SK-N-SH (cell line): ENCODE data around the gene GCLM. TPM values are rescaled to one million over a fixed set of nuclear protein-coding genes. Genes with fewer than 3 reads are reported as not detected.

Experiments
- CTCF ChIA-PET: fragments of 300-600, 350-600 bp; formaldehyde crosslinking; extraction: SDS; loops from one replicate; lab custom pipeline; 2021; lab: Yijun Ruan, JAX
- POLR2A ChIA-PET: fragments of 350-600 bp; sonication (Branson Sonifier 250); formaldehyde crosslinking; extraction: SDS; loops from one replicate; lab custom pipeline; 2020; ENCODE audit warnings: antibody characterized with exemption, inconsistent platforms; lab: Yijun Ruan, JAX
- DNase-seq: peaks from one replicate; pipeline ENCODE4 v3.0.0; 2012
- H2AFZ ChIP-seq: fragments of 200-600 bp; sonication (generic); 2 replicates; pipeline ENCODE4 v1.8.1; 2016; ENCODE audit warnings: antibody characterized with exemption, mild to moderate bottlenecking, low read depth
- H3F3A ChIP-seq: fragments of 200-600 bp; sonication (generic); replicated peaks from 2 replicates; pipeline ENCODE3; 2016; ENCODE audit warnings: antibody characterized with exemption, mild to moderate bottlenecking; ENCODE audit not compliant: insufficient read depth
- H3K27ac ChIP-seq, 2 experiments: fragments of 200-500 bp in 1 of 2; fragments of 200-600 bp in 1 of 2; sonication (Bioruptor generic) in 1 of 2; sonication (generic), shearing (Covaris generic) in 1 of 2; 2 replicates each; pipeline versions ENCODE4 v1.5.1 to v1.6.1; 2014 to 2016; ENCODE audit warnings: low read depth in 2 of 2, inconsistent platforms in 1 of 2, low read length in 1 of 2, mild to moderate bottlenecking in 1 of 2, mixed read lengths in 1 of 2
- H3K27me3 ChIP-seq: fragments of 200-600 bp; sonication (generic), shearing (Covaris generic); 2 replicates; pipeline ENCODE4 v1.6.1; 2016; ENCODE audit warnings: mixed run types; ENCODE audit not compliant: insufficient read depth
- H3K36me3 ChIP-seq, 2 experiments: fragments of 200-500 bp in 1 of 2; fragments of 200-600 bp in 1 of 2; sonication (Bioruptor generic) in 1 of 2; sonication (generic) in 1 of 2; replicated peaks in 1 of 2; 2 replicates each; pipeline versions ENCODE3 to v1.5.1; 2014 to 2016; ENCODE audit warnings: low read length in 1 of 2, mild to moderate bottlenecking in 1 of 2; ENCODE audit not compliant: insufficient read depth in 2 of 2, control insufficient read depth in 1 of 2
- H3K4me1 ChIP-seq, 2 experiments: fragments of 200-500 bp in 1 of 2; fragments of 200-600 bp in 1 of 2; sonication (Bioruptor generic) in 1 of 2; sonication (generic), shearing (Covaris generic) in 1 of 2; 2 replicates each; pipeline versions ENCODE4 v1.5.1 to v1.6.1; 2014 to 2016; ENCODE audit warnings: low read depth in 1 of 2, low read length in 1 of 2, mixed run types in 1 of 2; ENCODE audit not compliant: insufficient read depth in 2 of 2, control insufficient read depth in 1 of 2
- H3K4me2 ChIP-seq: fragments of 200-600 bp; sonication (generic), shearing (Covaris generic); 2 replicates; pipeline ENCODE4 v1.6.1; 2017; ENCODE audit warnings: mixed run types
- H3K4me3 ChIP-seq, 2 experiments: fragments of 200-500 bp in 1 of 2; fragments of 200-600 bp in 1 of 2; sonication (Bioruptor generic) in 1 of 2; sonication (generic), shearing (Covaris generic) in 1 of 2; 2 replicates each; pipeline versions ENCODE4 v1.5.1 to v1.8.1; 2014 to 2016; ENCODE audit warnings: low read depth in 2 of 2, inconsistent platforms in 1 of 2, low read length in 1 of 2, mild to moderate bottlenecking in 1 of 2, mixed read lengths in 1 of 2, moderate library complexity in 1 of 2
- H3K79me2 ChIP-seq: fragments of 200-600 bp; sonication (generic); 2 replicates; pipeline ENCODE4 v1.8.1; 2017; ENCODE audit warnings: mild to moderate bottlenecking; ENCODE audit not compliant: insufficient read depth
- H3K9ac ChIP-seq: fragments of 200-600 bp; sonication (generic); 2 replicates; pipeline ENCODE4 v1.6.1; 2017; ENCODE audit warnings: mixed run types
- H3K9me2 ChIP-seq: fragments of 200-600 bp; sonication (generic); 2 replicates; pipeline ENCODE4 v1.6.1; 2017; ENCODE audit warnings: mixed run types
- H3K9me3 ChIP-seq: fragments of 200-600 bp; sonication (generic); 2 replicates; pipeline ENCODE4 v1.6.1; 2017; ENCODE audit warnings: mixed run types, mild to moderate bottlenecking, moderate library complexity
- H4K20me1 ChIP-seq: fragments of 200-600 bp; sonication (generic); 2 replicates; pipeline ENCODE4 v1.6.1; 2017; ENCODE audit warnings: mild to moderate bottlenecking, mixed run types; ENCODE audit not compliant: insufficient read depth
- CHD2 ChIP-seq: fragments of 150-350 bp; IDR thresholded peaks from 2 replicates; pipeline ENCODE4 v1.6.1; 2018; ENCODE audit warnings: low read length; ENCODE audit not compliant: partially characterized antibody
- ELF1 ChIP-seq: IDR thresholded peaks from 2 replicates; pipeline ENCODE4 v1.4.0; 2012
- FOSL2 ChIP-seq: IDR thresholded peaks from 2 replicates; pipeline ENCODE4 v1.4.0; 2012; ENCODE audit warnings: low read depth, mild to moderate bottlenecking, moderate library complexity, borderline replicate concordance
- FOXM1 ChIP-seq: IDR thresholded peaks from 2 replicates; pipeline ENCODE4 v1.4.0; 2012; ENCODE audit warnings: low read depth, mild to moderate bottlenecking
- JUND ChIP-seq: IDR thresholded peaks from 2 replicates; pipeline ENCODE4 v1.4.0; 2012
- RAD21 ChIP-seq: IDR thresholded peaks from 2 replicates; pipeline ENCODE4 v1.6.1; 2012; ENCODE audit warnings: mild to moderate bottlenecking, low read length
- RFX5 ChIP-seq: IDR thresholded peaks from 2 replicates; pipeline ENCODE4 v1.6.1; 2012; ENCODE audit warnings: mild to moderate bottlenecking, improper control_type of control experiment, low read length
- RXRA ChIP-seq: IDR thresholded peaks from 2 replicates; pipeline ENCODE4 v1.4.0; 2012; ENCODE audit warnings: low read depth, mild to moderate bottlenecking, borderline replicate concordance
- SIN3A ChIP-seq: IDR thresholded peaks from 2 replicates; pipeline ENCODE4 v1.6.1; 2012; ENCODE audit warnings: low read depth, mild to moderate bottlenecking, low read length, moderate library complexity, borderline replicate concordance
- SMC3 ChIP-seq: IDR thresholded peaks from 2 replicates; pipeline ENCODE4 v1.6.1; 2012; ENCODE audit warnings: low read depth, low read length, improper control_type of control experiment
- TCF12 ChIP-seq: IDR thresholded peaks from 2 replicates; pipeline ENCODE4 v1.4.0; 2012
- TEAD4 ChIP-seq: IDR thresholded peaks from 2 replicates; pipeline ENCODE4 v1.4.0; 2012; ENCODE audit warnings: mild to moderate bottlenecking, borderline replicate concordance; ENCODE audit not compliant: insufficient read depth
- YY1 ChIP-seq: IDR thresholded peaks from 2 replicates; pipeline ENCODE4 v1.4.0; 2012; ENCODE audit warnings: low read depth, mild to moderate bottlenecking
- WGBS: methylation state at CpG from one replicate; pipeline ENCODE4 v1.1.6; 2017; ENCODE audit warnings: low lambda C conversion rate; 5-methylcytosine and 5-hydroxymethylcytosine counted together
- polyA plus RNA-seq, 3 experiments: library from polyadenylated mRNA; depleted of rRNA; stranded (reverse); fragments of >200 nt; gene quantifications; 2 replicates each; pipeline ENCODE4 v1.2.3, GENCODE V29; 2012
- TF ChIP-seq, protein P1 (sequence below): fragments of 200-600 bp; sonication (generic); IDR thresholded peaks from 2 replicates; pipeline ENCODE4 v1.6.1; 2017; ENCODE audit warnings: antibody characterized with exemption, mild to moderate bottlenecking, moderate library complexity
- TF ChIP-seq, protein P2 (sequence below): IDR thresholded peaks from 2 replicates; pipeline ENCODE4 v1.4.0; 2012; ENCODE audit warnings: low read depth, borderline replicate concordance
- TF ChIP-seq, protein P3 (sequence below): IDR thresholded peaks from 2 replicates; pipeline ENCODE4 v1.6.1; 2012; ENCODE audit warnings: mild to moderate bottlenecking, low read depth, low read length, moderate library complexity

The GCLM gene
- polyA plus RNA-seq, 1 of the 3 experiments (the other 2 are of a cell fraction): 9.4 TPM

DNA sequence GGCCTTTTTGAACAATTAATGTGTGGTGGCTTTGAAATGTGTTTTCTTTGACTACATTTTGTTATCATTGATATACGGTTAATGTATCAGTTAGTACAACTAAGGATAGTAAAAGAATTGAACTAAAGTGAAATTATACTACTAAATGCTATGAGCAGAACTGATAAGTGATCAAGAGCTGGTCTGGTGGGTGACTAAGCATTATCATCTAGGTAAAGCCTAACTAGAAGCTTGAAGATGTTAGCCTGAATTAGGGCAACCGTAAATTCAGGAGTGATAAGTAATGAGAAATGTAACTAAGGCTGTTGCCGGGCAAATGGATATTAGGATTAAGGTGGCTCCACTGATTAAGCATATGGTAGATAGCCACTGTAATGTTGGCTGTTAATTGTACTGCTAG is 16.0 kb upstream of the GCLM start:
- 92% methylated on average over 3 of the region's 3 CpGs for WGBS
- ChIA-PET POLR2A (no interaction called here), CTCF (interaction anchor here (3.8 kb wide), 1 partner anchor 16 kb away, joined by 12 read pairs; the partner anchor contains the start of gene GCLM)
- H3K27ac ChIP-seq: no peak overlapping the region
- no peak overlapping the region for H2AFZ ChIP-seq
- H3K4me3 ChIP-seq: no peak overlapping the region
- H3K79me2 ChIP-seq: no peaks in the 10 kb centered on the region
- DNase-seq: no peak
- TF ChIP-seq TEAD4 (no peak), FOXM1 (no peak), ELF1 (no peak), RAD21 (no peak), RXRA (no peak), JUND (no peak), SMC3 (no peak), SIN3A (no peak), FOSL2 (no peak), TCF12 (no peak), YY1 (no peak), CHD2 (no peak), RFX5 (no peak)
- TF ChIP-seq, protein P1, sequence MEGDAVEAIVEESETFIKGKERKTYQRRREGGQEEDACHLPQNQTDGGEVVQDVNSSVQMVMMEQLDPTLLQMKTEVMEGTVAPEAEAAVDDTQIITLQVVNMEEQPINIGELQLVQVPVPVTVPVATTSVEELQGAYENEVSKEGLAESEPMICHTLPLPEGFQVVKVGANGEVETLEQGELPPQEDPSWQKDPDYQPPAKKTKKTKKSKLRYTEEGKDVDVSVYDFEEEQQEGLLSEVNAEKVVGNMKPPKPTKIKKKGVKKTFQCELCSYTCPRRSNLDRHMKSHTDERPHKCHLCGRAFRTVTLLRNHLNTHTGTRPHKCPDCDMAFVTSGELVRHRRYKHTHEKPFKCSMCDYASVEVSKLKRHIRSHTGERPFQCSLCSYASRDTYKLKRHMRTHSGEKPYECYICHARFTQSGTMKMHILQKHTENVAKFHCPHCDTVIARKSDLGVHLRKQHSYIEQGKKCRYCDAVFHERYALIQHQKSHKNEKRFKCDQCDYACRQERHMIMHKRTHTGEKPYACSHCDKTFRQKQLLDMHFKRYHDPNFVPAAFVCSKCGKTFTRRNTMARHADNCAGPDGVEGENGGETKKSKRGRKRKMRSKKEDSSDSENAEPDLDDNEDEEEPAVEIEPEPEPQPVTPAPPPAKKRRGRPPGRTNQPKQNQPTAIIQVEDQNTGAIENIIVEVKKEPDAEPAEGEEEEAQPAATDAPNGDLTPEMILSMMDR: no peak
- TF ChIP-seq, protein P2, sequence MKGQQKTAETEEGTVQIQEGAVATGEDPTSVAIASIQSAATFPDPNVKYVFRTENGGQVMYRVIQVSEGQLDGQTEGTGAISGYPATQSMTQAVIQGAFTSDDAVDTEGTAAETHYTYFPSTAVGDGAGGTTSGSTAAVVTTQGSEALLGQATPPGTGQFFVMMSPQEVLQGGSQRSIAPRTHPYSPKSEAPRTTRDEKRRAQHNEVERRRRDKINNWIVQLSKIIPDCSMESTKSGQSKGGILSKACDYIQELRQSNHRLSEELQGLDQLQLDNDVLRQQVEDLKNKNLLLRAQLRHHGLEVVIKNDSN: no peak
- TF ChIP-seq, protein P3, sequence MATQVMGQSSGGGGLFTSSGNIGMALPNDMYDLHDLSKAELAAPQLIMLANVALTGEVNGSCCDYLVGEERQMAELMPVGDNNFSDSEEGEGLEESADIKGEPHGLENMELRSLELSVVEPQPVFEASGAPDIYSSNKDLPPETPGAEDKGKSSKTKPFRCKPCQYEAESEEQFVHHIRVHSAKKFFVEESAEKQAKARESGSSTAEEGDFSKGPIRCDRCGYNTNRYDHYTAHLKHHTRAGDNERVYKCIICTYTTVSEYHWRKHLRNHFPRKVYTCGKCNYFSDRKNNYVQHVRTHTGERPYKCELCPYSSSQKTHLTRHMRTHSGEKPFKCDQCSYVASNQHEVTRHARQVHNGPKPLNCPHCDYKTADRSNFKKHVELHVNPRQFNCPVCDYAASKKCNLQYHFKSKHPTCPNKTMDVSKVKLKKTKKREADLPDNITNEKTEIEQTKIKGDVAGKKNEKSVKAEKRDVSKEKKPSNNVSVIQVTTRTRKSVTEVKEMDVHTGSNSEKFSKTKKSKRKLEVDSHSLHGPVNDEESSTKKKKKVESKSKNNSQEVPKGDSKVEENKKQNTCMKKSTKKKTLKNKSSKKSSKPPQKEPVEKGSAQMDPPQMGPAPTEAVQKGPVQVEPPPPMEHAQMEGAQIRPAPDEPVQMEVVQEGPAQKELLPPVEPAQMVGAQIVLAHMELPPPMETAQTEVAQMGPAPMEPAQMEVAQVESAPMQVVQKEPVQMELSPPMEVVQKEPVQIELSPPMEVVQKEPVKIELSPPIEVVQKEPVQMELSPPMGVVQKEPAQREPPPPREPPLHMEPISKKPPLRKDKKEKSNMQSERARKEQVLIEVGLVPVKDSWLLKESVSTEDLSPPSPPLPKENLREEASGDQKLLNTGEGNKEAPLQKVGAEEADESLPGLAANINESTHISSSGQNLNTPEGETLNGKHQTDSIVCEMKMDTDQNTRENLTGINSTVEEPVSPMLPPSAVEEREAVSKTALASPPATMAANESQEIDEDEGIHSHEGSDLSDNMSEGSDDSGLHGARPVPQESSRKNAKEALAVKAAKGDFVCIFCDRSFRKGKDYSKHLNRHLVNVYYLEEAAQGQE: no peak
- H4K20me1 ChIP-seq: no peaks in the 10 kb centered on the region
- no peak overlapping the region for H3K4me2 ChIP-seq
- no peaks in the 10 kb centered on the region for H3K27me3 ChIP-seq
- H3F3A ChIP-seq: no peaks in the 10 kb centered on the region
- H3K9ac ChIP-seq: no peak overlapping the region
- no peaks in the 10 kb centered on the region for H3K9me3 ChIP-seq
- no peaks in the 10 kb centered on the region for H3K9me2 ChIP-seq
- no peaks in the 10 kb centered on the region for H3K36me3 ChIP-seq
- no peaks in the 10 kb centered on the region for H3K4me1 ChIP-seq
